Measurements from ENCODE around the gene ISCA2. TPM values are rescaled to one million over a fixed set of nuclear protein-coding genes. Genes with fewer than 3 reads are reported as not detected.

ISCA2 gene
- total RNA-seq, 1 donor from 2014 or later: 8.5 TPM

DNA sequence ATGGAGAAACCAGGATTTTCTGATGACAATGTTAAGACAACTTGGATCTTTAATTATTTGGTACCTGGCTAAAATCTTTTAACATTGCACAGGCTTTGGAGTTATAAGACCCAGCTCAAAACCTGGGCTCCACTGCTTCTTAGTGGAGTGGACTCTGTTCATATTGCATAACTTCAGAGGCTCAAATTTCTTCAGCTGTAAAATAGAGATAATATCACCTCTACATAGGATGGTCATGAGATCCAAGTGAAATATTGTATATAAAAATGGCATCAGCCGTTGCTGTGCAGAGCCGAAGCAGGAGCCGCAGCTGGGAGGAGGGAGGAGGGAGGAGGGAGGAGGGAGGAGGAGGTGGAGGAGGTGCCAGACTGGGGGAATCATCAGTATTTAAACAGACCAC is 11.0 kb upstream of the ISCA2 start:
- no peak for DNase-seq (ENCODE audit: low read depth in 2 of 2)

DNA sequence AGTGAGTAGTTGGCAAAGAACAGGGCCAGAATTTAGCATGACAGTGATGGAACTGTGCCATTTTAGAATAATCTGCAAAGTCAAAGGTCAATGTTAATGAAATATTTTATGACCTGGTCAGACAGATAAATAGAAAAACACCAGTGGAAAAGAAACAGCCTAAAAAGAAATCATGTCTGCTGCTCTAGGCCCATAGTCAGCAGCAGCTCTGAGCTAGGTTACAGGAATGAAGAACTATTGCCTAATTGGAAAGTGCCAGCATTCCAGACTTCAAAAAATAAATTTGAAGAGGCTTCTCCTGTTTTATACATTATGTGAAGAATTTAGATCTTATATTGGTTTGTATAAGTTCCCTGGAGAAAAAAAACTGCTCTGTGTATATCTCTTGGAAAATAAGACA is 10.2 kb upstream of the ISCA2 start:
- no peak for DNase-seq (ENCODE audit: low read depth in 2 of 2)

- no peak for DNase-seq (ENCODE audit: low read depth in 2 of 2)
Observed at GRCh38 chr14:74486164-74486563, 7.4 kb upstream of the ISCA2 start.

DNA sequence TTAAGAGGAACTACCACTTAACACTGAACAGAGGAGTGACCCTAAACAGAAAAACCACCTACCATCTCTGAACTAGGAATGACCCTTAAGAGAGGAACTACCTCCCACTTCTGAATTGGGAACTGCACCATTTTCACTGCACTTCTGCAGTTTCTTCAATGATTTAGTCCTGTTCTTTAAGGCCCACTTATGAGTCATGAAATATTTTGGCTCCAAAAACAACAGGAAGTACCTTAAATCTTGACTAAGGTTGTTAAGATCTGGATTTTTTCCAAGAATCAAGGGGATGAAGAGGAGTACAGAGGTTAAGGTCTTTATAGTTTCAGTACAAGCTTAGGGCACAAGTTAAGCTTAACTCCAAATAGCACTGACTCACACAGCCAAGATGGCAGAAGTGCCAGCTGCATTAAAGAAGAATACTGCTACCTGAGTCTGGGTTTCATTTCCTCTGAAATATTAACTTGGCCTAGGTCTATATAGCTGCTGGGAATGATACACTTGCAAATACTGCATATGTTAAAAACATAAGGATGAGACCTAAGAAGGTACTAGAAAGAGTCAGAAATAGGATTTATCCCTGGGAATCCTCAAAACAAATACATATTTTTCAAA is 4.7 kb upstream of the ISCA2 start:
- DNase-seq (ENCODE audit: low read depth in 2 of 2): peak in 1 of 2 donors; percentile 77

GRCh38 chr14:74490486-74490885 is 3.1 kb upstream of the ISCA2 start:
- DNase-seq (ENCODE audit: low read depth in 2 of 2): no peak

DNA sequence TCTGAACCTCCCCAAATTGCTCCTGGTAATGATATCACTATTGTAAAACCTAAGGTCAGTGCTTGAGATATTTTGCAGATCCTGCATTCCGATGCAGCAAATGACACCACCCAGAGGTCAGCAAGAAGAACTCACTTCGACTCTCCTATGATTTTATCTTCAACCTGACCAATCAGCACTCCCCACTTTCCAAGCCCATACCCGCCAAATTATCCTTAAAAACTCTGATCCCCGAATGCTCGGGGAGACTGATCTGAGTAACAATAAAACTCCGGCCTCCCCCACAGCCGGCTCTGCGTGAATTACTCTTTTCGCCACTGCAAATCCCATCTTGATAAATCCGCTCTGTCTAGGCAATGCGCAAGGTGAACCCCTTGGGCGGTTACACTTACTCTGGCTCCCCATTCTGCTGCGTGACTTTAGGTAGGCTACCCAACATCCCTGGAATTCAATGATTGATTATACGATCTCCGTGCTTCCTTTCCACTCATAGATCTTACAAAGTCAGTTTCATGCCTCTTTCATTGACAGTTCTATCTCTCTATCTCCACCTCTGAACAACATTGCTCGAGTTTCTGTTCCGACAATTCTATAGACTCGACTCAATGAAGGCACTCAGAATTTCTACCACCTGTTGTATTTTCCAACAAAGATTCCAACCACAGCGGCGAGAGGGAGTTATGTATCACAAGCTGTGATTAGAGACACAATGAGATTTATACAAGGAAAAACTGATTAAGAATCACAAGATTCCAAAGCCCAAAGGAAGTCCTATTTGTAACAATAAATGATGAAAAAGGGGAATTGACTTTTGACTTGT is 1.4 kb upstream of the ISCA2 start:
- peak; percentile 23 to 38 for DNase-seq (ENCODE audit: low read depth in 2 of 2)

DNA sequence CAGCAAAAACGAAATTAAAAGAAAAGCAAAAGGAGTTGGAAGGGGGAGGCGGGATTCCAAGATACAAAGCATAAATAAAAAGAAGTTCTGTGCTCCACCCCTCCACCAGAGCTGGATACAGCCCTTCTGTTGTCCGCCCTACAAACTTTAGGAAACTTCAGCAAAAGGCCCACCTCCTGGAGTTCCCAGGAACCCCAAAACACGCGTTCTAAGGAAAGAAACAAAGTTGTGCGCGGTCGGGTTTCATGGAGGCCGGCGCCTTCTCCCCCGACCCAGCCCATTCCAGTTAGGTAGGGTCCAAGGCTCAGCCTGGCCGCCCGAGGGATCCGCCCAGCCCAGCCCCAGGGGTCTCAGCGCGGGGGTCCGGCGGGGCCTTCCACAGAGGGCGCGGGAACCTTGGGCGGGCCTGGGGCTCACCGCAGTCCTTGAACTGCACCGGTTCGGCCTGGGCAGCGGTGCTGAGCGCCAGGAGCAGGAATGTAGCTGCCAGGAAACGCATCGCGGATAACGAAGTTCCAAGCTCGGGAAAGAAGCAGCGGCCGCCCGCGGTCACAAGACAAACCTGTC is 706 bp upstream of the ISCA2 start, which contains the start of gene NPC2:
Gene NPC2 (minus strand): TSS at position 530 of the 567 bp plus-strand sequence. CDS start 31 bp downstream, at position 499.
- DNase-seq (ENCODE audit: low read depth in 2 of 2): peak in 1 of 2 donors; percentile 20

- no peak for DNase-seq (ENCODE audit: low read depth in 2 of 2)
Observed at GRCh38 chr14:74495356-74495755, 1.8 kb downstream of the ISCA2 start.

GRCh38 chr14:74500417-74501134 is 7.0 kb downstream of the ISCA2 start:
- no peak for DNase-seq (ENCODE audit: low read depth in 2 of 2)

DNA sequence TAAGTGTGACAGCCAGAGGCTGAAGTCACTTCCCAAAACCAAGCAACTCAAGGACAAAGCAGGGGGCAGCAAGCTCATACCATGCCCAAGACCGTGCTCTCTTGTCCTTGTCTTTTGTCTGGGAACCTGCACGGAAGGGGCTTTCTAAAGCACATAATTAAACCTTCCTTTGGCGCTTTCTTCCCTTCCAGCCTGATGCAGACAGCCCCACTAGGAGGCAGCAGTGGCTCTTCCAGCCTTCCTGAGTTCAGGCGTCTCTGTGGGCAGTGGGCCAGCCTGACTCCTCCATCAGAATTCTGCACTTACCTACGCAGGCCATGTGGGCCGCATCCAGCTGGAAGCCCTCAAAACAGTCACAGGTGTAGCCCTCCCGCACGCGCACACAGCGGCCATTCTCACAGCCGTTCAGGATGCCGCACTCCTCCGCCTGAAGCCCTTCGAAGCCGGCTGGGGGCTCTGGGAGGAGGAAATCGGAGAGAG is 7.6 kb downstream of the ISCA2 start:
- peak; percentile 71 to 85 for DNase-seq (ENCODE audit: low read depth in 2 of 2)

- no peak for DNase-seq (ENCODE audit: low read depth in 2 of 2)
Observed at GRCh38 chr14:74501691-74502090, 8.1 kb downstream of the ISCA2 start.

- peak; percentile 35 to 63 for DNase-seq (ENCODE audit: low read depth in 2 of 2)
Observed at GRCh38 chr14:74502236-74503019, 8.9 kb downstream of the ISCA2 start.

- DNase-seq (ENCODE audit: low read depth in 2 of 2): no peak
Observed at GRCh38 chr14:74503291-74503937, 9.8 kb downstream of the ISCA2 start.

- DNase-seq (ENCODE audit: low read depth in 2 of 2): no peak
Observed at GRCh38 chr14:74503938-74504335, 10.4 kb downstream of the ISCA2 start.

GRCh38 chr14:74504412-74504811 is 10.8 kb downstream of the ISCA2 start:
- DNase-seq (ENCODE audit: low read depth in 2 of 2): no peak

DNA sequence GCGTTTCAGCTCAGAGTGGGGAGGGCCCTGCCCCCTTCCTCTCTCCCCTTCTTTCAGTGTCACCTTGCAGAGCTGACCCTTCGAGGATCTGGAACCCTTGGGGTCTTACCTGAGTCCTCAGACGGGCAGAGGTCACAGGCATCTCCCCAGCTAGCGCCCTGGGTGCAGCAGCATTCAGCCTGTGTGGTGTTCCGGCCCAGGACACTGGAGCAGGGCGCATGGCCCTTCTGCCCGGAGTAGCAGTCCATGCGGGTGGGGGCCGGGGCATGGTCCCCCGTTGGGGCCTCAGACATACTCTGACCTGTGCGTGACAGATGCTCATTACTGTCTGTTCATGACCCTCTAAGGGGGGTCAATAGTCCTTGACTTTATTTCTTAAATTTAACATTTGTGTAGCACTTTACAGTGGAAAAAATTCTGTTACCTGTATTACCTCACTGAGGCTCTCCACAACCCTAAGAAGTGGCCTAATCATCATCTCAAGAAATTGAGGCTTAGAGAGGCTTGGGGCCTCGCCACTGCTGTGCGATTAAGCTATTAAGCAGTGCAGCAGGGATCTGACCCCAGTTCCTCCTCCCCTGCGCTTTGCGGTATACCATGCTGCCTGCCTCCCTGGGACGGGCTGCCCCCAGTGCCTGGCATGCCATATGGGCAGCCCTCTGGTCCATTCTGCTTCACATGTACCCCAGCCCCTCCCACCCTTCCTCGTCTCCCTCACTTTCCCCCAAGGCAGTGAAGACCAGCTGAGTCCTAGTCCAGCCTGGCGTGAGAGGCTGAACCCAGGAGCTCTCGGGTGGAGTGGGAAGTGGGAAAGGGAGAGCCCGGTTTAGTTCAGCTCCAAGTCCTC is 11.5 kb downstream of the ISCA2 start:
- DNase-seq (ENCODE audit: low read depth in 2 of 2): no peak

DNA sequence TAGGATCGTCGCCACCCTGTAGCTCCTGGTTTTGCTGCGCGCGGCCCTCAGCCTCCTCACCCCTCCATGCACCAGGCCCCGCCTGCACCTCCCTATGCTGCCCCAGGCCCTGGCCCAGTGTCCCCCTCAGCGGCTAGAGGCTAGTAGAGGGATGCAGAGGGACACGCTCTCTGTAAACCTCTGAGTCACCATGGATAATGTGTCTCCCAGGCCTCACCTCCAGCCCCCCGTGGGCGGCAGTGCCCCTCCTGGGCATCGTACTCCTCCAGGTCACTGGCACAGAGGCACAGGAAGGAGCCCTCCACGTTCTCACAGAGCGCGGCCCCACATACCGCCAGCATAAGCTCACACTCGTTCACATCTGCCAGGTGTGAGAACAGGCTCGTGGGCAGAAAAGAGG is 12.3 kb downstream of the ISCA2 start:
- DNase-seq (ENCODE audit: low read depth in 2 of 2): no peak

GRCh38 chr14:74506411-74506851 is 12.9 kb downstream of the ISCA2 start:
- no peak for DNase-seq (ENCODE audit: low read depth in 2 of 2)

DNA sequence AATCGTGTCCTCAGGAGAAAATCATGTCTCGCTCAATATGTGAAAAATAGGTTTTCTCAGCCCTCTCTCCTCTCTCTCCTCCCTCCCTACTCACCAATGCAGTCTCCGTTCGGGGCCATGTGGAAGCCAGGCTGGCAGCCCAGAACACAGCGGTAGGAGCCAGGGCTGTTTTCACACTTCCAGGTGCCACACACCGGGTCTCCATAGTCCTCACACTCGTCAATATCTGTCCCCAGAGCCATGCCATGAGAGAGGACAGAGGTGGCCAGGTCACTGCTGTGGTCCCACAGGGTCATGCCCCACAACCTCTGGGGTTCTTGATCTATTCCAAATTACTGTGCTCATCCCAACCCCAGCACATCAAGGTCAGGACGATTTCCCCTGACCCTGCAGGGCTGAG is 13.5 kb downstream of the ISCA2 start:
- no peak for DNase-seq (ENCODE audit: low read depth in 2 of 2)

- DNase-seq (ENCODE audit: low read depth in 2 of 2): no peak
Observed at GRCh38 chr14:74507840-74508239, 14.3 kb downstream of the ISCA2 start.

Data from lung microvascular endothelial cell (primary cell).